ENCODE measurements around the gene COL27A1. TPM values are rescaled to one million over a fixed set of nuclear protein-coding genes. Genes with fewer than 3 reads are reported as not detected.

Gene COL27A1
- polyA plus RNA-seq, 1 of the 3 experiments (the other 2 are of a cell fraction) = 8.7 TPM

- TF ChIP-seq NRF1 (IDR thresholded peaks at IDR 0.05; ENCODE audit: low read depth, low read length) (no peak), MEF2A (IDR thresholded peaks at IDR 0.05; ENCODE audit: borderline replicate concordance, low read depth) (no peak)
- Histone ChIP-seq H3K27me3 (ENCODE audit: insufficient read depth) (no peaks in the 10 kb centered on the region), H2AFZ (ENCODE audit: low read depth) (no peak overlapping the region), H4K20me1 (ENCODE audit: insufficient read depth) (no peaks in the 10 kb centered on the region), H3K9me2 (no peaks in the 10 kb centered on the region), H3K36me3 (replicated peaks in 1 of 2; ENCODE audit: control insufficient read depth in 1 of 2, insufficient read depth in 2 of 2, low read length in 1 of 2) (no peaks in the 10 kb centered on the region), H3K79me2 (ENCODE audit: insufficient read depth) (no peaks in the 10 kb centered on the region), H3K27ac (ENCODE audit: low read depth in 2 of 2, low read length in 1 of 2) (no peak overlapping the region), H3K4me2 (no peak overlapping the region), H3K9ac (no peak overlapping the region), H3K4me3 (ENCODE audit: low read depth in 2 of 2, low read length in 1 of 2) (no peak overlapping the region), H3F3A (replicated peaks; ENCODE audit: insufficient read depth) (no peaks in the 10 kb centered on the region), H3K4me1 (ENCODE audit: control insufficient read depth in 1 of 2, insufficient read depth in 2 of 2, low read depth in 1 of 2, low read length in 1 of 2) (peaks cover 0 to 3% of the 10 kb centered on the region in 2 experiments; a peak in 2 of 4 replicates), H3K9me3 (no peaks in the 10 kb centered on the region)
- ChIA-PET POLR2A (no interaction called here), CTCF (interaction anchor here (0.9 kb wide), 1 partner anchor 47 kb away, joined by 3 read pairs; the partner anchor contains the start of gene COL27A1)
- WGBS (ENCODE audit: low lambda C conversion rate) = 94% methylated on average over 6 of the region's 6 CpGs
- no peak for DNase-seq
These were observed 47.1 kb downstream of the COL27A1 start for GRCh38 chr9:114202396-114202795.

- Histone ChIP-seq H3K4me1 (ENCODE audit: control insufficient read depth in 1 of 2, insufficient read depth in 2 of 2, low read depth in 1 of 2, low read length in 1 of 2) (peaks cover 0 to 4% of the 10 kb centered on the region in 2 experiments; a peak in 2 of 4 replicates), H3K4me3 (ENCODE audit: low read depth in 2 of 2, low read length in 1 of 2) (no peak overlapping the region), H3K4me2 (no peak overlapping the region), H4K20me1 (ENCODE audit: insufficient read depth) (no peaks in the 10 kb centered on the region), H3K9me2 (no peaks in the 10 kb centered on the region), H3K27me3 (ENCODE audit: insufficient read depth) (no peaks in the 10 kb centered on the region), H3K36me3 (replicated peaks in 1 of 2; ENCODE audit: control insufficient read depth in 1 of 2, insufficient read depth in 2 of 2, low read length in 1 of 2) (no peaks in the 10 kb centered on the region), H3K9me3 (no peaks in the 10 kb centered on the region), H3F3A (replicated peaks; ENCODE audit: insufficient read depth) (no peaks in the 10 kb centered on the region), H3K9ac (no peak overlapping the region), H2AFZ (ENCODE audit: low read depth) (no peak overlapping the region), H3K27ac (ENCODE audit: low read depth in 2 of 2, low read length in 1 of 2) (no peak overlapping the region), H3K79me2 (ENCODE audit: insufficient read depth) (no peaks in the 10 kb centered on the region)
- ChIA-PET POLR2A (no interaction called here), CTCF (interaction anchor here (2.2 kb wide), 1 partner anchor 48 kb away, joined by 10 read pairs; the partner anchor contains the start of gene COL27A1)
- no peak for TF ChIP-seq RFX5 (IDR thresholded peaks at IDR 0.05; ENCODE audit: low read length)
- no peak for TF ChIP-seq CHD2 (IDR thresholded peaks at IDR 0.05; ENCODE audit: low read length, partially characterized antibody)
- no peak for TF ChIP-seq SIN3A (IDR thresholded peaks at IDR 0.05; ENCODE audit: borderline replicate concordance, low read depth, low read length)
- TF ChIP-seq EP300 (IDR thresholded peaks at IDR 0.05; ENCODE audit: borderline replicate concordance in 1 of 2, low read depth in 1 of 2, low read length in 1 of 2) = no peak
- no peak for TF ChIP-seq CTCF (IDR thresholded peaks at IDR 0.05)
- no peak for TF ChIP-seq POLR2AphosphoS5 (IDR thresholded peaks at IDR 0.05; ENCODE audit: low read depth, low read length)
- TF ChIP-seq RAD21 (IDR thresholded peaks at IDR 0.05; ENCODE audit: low read length) = no peak
- TF ChIP-seq MXI1 (IDR thresholded peaks at IDR 0.05; ENCODE audit: low read depth, low read length) = no peak
- no peak for TF ChIP-seq TCF12 (IDR thresholded peaks at IDR 0.05)
- TF ChIP-seq NRF1 (IDR thresholded peaks at IDR 0.05; ENCODE audit: low read depth, low read length) = no peak
- TF ChIP-seq MEF2A (IDR thresholded peaks at IDR 0.05; ENCODE audit: borderline replicate concordance, low read depth) = no peak
- TF ChIP-seq TAF1 (IDR thresholded peaks at IDR 0.05; ENCODE audit: borderline replicate concordance, low read depth, low read length) = no peak
- no peak for TF ChIP-seq JUND (IDR thresholded peaks at IDR 0.05)
- TF ChIP-seq NFIC (IDR thresholded peaks at IDR 0.05; ENCODE audit: borderline replicate concordance) = no peak
- no peak for TF ChIP-seq PBX3 (IDR thresholded peaks at IDR 0.05)
- TF ChIP-seq EZH2phosphoT487 (IDR thresholded peaks at IDR 0.05; ENCODE audit: borderline replicate concordance, low read depth) = no peak
- WGBS (ENCODE audit: low lambda C conversion rate) = 96% methylated on average over 4 of the region's 4 CpGs
- no peak for DNase-seq
These were observed 47.5 kb downstream of the COL27A1 start for GRCh38 chr9:114202849-114203248.
